Prostate gland (tissue), 2 donors: Measurements from ENCODE around the gene LRRC36. TPM values are rescaled to one million over a fixed set of nuclear protein-coding genes. Genes with fewer than 3 reads are reported as not detected.

Experiments used
- DNase-seq: peaks from one replicate; pipeline ENCODE4 v3.0.0-alpha.2; 2019; ENCODE audit warnings: low spot score
- H3K27ac ChIP-seq, 2 donors: fragments of 200-600 bp; sonication (generic); 2 replicates each; pipeline ENCODE4 v1.5.1; 2017 to 2019
- H3K27me3 ChIP-seq: fragments of 200-600 bp; sonication (generic); replicated peaks from 2 replicates; pipeline ENCODE4 v1.5.1; 2019; ENCODE audit not compliant: insufficient read depth
- H3K36me3 ChIP-seq, 2 donors: fragments of 200-600 bp; sonication (generic); 1 replicate in 1 of 2; 2 replicates in 1 of 2; pipeline versions ENCODE4 v1.5.1 to v1.8.1; 2017 to 2019
- H3K4me1 ChIP-seq: fragments of 200-600 bp; sonication (generic); replicated peaks from 2 replicates; pipeline ENCODE4 v1.5.1; 2019
- H3K4me3 ChIP-seq, 2 donors: fragments of 200-600 bp; sonication (generic); 2 replicates each; pipeline ENCODE4 v1.5.1; 2017 to 2019
- H3K9me3 ChIP-seq: fragments of 200-600 bp; sonication (generic); 2 replicates; pipeline ENCODE4 v1.5.1; 2017
- CTCF ChIP-seq, 4 experiments: fragments of 200-600 bp in 2 of 4; fragments of 450-650 bp in 2 of 4; sonication (generic) in 2 of 4; IDR thresholded peaks; 1 replicate in 3 of 4; 2 replicates in 1 of 4; pipeline ENCODE4 v1.5.1; 2016 to 2019; ENCODE audit warnings: antibody characterized with exemption in 4 of 4, mild to moderate bottlenecking in 2 of 4, moderate library complexity in 2 of 4
- POLR2A ChIP-seq: fragments of 450-650 bp; IDR thresholded peaks from one replicate; pipeline ENCODE4 v1.6.1; 2016; ENCODE audit warnings: antibody characterized with exemption, mild to moderate bottlenecking
- POLR2AphosphoS5 ChIP-seq: sonication (generic); formaldehyde crosslinking; IDR thresholded peaks from one replicate; pipeline ENCODE4 v1.6.1; 2017; ENCODE audit warnings: antibody characterized with exemption
- WGBS: methylation state at CpG from one replicate; pipeline ENCODE4 v1.1.5; 2018; 5-methylcytosine and 5-hydroxymethylcytosine counted together
- intact Hi-C: fragments of 100-400 bp; cut with DNase I; formaldehyde crosslinking; loops from one replicate; pipeline ENCODE4 v1.14.2; 2022
- total RNA-seq, 2 donors: library from RNA; depleted of rRNA; stranded (reverse); fragments of >200 nt; gene quantifications; one replicate each; pipeline ENCODE4 v1.1.0, GENCODE V29; 2016

Gene LRRC36
- total RNA-seq, 2 donors from 2014 or later = 4.6 TPM; not detected in 1

- H3K9me3 ChIP-seq = no peaks in the 10 kb centered on the region
- no peak overlapping the region for H3K4me3 ChIP-seq
- DNase-seq = peak; percentile 99
- H3K36me3 ChIP-seq = no peaks in the 10 kb centered on the region
- TF ChIP-seq POLR2A (peak; percentile 44), POLR2AphosphoS5 (peak; percentile 100), CTCF (IDR thresholded peaks at IDR 0.05) (no peak)
- intact Hi-C loops = no loop called here
- H3K27ac ChIP-seq = peak overlapping the region; percentile 94 to 95
- H3K4me1 ChIP-seq = peaks cover 22% of the 10 kb centered on the region
- 53% methylated on average over 5 of the region's 5 CpGs for WGBS
- no peaks in the 10 kb centered on the region for H3K27me3 ChIP-seq
Measured at GRCh38 chr16:67404740-67405226, 78.2 kb downstream of the LRRC36 start.

DNA sequence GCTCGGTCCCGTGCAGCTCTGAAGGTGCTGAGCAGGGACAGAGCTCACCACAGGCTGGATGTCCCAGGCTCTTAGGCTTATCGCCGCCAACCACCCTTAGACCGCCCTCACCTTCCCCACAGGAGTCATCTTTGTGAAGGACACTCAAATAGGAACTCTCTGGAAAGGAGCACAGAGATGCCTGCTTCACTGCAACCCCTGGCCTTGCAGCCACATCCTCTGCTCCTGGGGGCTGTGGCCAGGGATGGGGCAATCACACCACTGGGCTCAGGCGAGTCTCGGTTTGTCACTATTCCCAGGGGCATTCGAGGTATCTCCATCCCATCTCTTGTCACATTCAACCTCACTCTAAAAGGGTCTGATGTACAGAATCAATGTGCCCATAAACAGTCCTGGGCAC is 78.7 kb downstream of the LRRC36 start:
- Histone ChIP-seq H3K36me3 (no peaks in the 10 kb centered on the region), H3K9me3 (no peaks in the 10 kb centered on the region), H3K4me3 (no peak overlapping the region), H3K27me3 (no peaks in the 10 kb centered on the region), H3K4me1 (peaks cover 22% of the 10 kb centered on the region), H3K27ac (peak overlapping the region; percentile 94 to 95)
- WGBS = 71% methylated on average over 8 of the region's 8 CpGs
- TF ChIP-seq POLR2AphosphoS5 (no peak), CTCF (IDR thresholded peaks at IDR 0.05) (no peak), POLR2A (no peak)
- no peak for DNase-seq
- intact Hi-C loops = no loop called here

DNA sequence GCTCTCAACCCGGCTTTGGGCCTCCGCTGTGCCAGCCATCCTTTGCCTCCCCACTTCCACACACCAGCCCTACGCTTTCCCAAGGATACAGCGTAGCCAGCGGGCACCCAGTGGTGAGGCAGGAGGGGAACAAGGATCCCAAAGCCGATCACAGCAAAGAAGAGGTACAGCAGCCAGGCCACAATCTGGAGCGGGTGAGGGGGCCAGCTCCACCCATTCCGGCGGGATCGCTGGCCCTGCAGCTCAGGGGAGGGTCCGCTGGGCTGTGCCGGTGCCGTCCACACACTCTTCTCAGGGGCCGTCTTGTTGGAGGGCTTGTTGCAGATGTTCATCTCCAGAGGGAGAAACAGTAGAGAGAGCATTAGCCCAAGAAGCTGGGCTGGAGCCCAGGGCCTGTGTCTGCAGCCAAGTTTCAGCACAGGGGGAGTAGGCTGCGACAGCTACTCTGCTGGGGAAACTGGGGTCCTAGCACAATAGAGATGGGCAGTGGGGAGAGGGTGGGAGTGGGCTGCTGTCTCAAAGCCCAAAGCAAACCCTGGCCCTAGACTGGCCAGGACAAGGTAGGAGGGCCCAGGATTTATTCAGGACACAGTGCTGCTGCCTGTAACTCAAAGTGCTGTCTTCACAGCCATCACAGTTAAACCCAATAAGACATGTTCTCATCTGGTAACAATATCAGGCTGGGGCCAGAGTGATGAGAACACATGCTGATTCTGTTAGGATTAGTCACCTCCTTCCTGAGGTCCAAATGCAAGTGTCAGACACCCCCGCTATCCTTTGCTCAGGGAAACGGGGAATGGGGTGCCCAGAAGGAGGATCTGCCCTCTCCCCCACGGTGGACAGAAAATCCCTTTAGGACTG is 79.7 kb downstream of the LRRC36 start:
- no peaks in the 10 kb centered on the region for H3K36me3 ChIP-seq
- TF ChIP-seq POLR2A (no peak), CTCF (IDR thresholded peaks at IDR 0.05) (no peak)
- no peaks in the 10 kb centered on the region for H3K27me3 ChIP-seq
- intact Hi-C loops = no loop called here
- H3K9me3 ChIP-seq = no peaks in the 10 kb centered on the region
- peak overlapping the region; percentile 94 to 95 for H3K27ac ChIP-seq
- no peak for DNase-seq
- H3K4me1 ChIP-seq = peaks cover 22% of the 10 kb centered on the region
- H3K4me3 ChIP-seq = no peak overlapping the region
- 52% methylated on average over 18 of the region's 18 CpGs for WGBS

DNA sequence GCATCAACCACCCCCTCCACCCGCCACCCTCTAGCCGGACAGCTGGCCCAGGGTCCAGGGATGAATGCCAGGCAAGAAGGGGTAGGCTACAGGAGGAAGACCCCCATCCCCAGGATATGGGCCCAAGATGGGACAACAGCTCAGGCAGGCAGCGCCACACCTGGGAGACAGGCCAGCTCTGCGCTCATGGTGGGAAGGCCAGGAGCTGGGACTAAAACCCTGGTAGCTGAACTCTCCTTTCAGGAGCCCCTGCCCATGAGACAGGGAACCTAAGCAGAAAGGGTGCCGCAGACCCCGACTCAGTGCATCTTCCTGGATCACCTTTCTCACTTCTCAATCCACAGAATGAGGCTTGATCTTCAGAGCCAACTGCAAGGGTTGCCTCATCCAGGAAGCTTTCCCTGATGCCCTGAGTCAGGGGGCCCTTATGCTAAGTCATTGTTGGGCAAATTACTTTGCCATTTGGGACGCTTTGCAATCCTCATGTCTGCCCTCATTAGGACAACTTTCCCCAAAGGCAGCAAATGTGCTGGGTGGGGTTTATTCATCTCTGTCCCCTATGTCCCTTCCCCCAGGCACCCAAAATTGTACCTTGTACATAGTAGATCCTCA is 80.7 kb downstream of the LRRC36 start:
- Histone ChIP-seq H3K9me3 (no peaks in the 10 kb centered on the region), H3K27me3 (no peaks in the 10 kb centered on the region), H3K36me3 (no peaks in the 10 kb centered on the region), H3K4me1 (peaks cover 22% of the 10 kb centered on the region), H3K27ac (peak overlapping the region; percentile 94 to 95), H3K4me3 (no peak overlapping the region)
- no peak for DNase-seq
- TF ChIP-seq POLR2AphosphoS5 = no peak
- no peak for TF ChIP-seq POLR2A
- TF ChIP-seq CTCF (IDR thresholded peaks at IDR 0.05) = no peak
- WGBS = 85% methylated on average over 7 of the region's 7 CpGs
- intact Hi-C loops = no loop called here
